Parathyroid adenoma (tissue), 2 donors: ENCODE measurements around the gene KIRREL3.

Experiments
- H2AFZ ChIP-seq: fragments of 300-600 bp; sonication (generic); one replicate; pipeline ENCODE4 v1.7.0; 2017; ENCODE audit warnings: antibody characterized with exemption, mild to moderate bottlenecking
- H3K27ac ChIP-seq: fragments of 300-600 bp; sonication (generic); one replicate; pipeline ENCODE4 v1.7.0; 2017
- H3K27me3 ChIP-seq: fragments of 300-600 bp; sonication (generic); one replicate; pipeline ENCODE4 v1.7.0; 2017; ENCODE audit warnings: low read length; ENCODE audit not compliant: control insufficient read depth, insufficient read depth
- H3K36me3 ChIP-seq: fragments of 300-600 bp; sonication (generic); one replicate; pipeline ENCODE4 v1.7.0; 2017; ENCODE audit warnings: low read length; ENCODE audit not compliant: control insufficient read depth, insufficient read depth
- H3K4me1 ChIP-seq: fragments of 300-600 bp; sonication (generic); one replicate; pipeline ENCODE4 v1.7.0; 2017; ENCODE audit warnings: control low read depth
- H3K4me2 ChIP-seq: fragments of 300-600 bp; sonication (generic); one replicate; pipeline ENCODE4 v1.7.0; 2017; ENCODE audit warnings: low read length
- H3K4me3 ChIP-seq: fragments of 300-600 bp; sonication (generic); one replicate; pipeline ENCODE4 v1.7.0; 2017; ENCODE audit warnings: low read depth, low read length
- H3K79me2 ChIP-seq: fragments of 300-600 bp; sonication (generic); one replicate; pipeline ENCODE4 v1.7.0; 2017; ENCODE audit warnings: control low read depth
- H3K9ac ChIP-seq: fragments of 300-600 bp; sonication (generic); one replicate; pipeline ENCODE4 v1.7.0; 2017; ENCODE audit warnings: mild to moderate bottlenecking
- H3K9me3 ChIP-seq: fragments of 300-600 bp; sonication (generic); one replicate; pipeline ENCODE4 v1.7.0; 2017; ENCODE audit warnings: low read length; ENCODE audit not compliant: control insufficient read depth
- TF ChIP-seq, protein P1 (sequence below): fragments of 300-600 bp; sonication (generic); IDR thresholded peaks from one replicate; pipeline ENCODE4 v1.7.0; 2017; ENCODE audit warnings: antibody characterized with exemption, mild to moderate bottlenecking
- donor health status: primary hyperparathyroidism.

Gene KIRREL3

DNA sequence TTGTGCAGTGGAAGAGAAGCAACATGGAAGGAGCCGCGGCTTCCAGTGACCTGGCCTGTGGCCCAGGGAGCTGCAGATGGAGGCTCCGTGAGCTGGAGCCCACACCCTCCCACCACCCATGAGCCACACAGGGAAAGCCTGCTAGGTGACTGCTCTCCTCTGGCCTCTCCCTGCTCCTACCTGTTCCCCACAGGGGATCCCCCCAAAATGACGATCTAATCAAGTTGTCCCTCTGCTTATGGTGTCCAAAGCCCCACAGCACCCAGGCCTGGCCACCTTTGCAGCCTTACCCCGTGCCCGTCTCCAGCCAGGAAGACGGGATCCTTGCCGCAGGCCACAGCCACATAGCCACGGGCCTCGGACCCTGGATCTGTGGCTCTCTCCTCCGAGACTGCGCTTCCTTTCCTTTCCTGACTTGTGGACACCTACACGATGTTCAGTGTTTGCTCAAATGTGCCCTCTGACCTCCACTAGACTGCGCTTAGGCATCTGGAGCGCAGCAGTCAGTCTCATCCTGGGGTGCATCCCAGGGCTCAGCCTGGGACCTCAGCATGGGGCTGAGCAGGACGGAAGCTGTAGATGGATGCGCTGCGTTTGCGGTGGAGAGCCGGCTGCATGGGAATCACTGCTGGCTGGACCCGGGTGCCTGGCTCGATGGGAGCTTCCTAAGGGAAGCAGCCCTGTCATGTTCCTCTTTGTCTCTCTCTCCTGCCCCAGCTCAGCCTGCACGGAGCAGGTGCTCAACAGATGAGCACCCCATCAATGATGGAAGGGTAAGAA is 511.8 kb downstream of the KIRREL3 start:
- no peak overlapping the region for H3K9ac ChIP-seq
- TF ChIP-seq, protein P1, sequence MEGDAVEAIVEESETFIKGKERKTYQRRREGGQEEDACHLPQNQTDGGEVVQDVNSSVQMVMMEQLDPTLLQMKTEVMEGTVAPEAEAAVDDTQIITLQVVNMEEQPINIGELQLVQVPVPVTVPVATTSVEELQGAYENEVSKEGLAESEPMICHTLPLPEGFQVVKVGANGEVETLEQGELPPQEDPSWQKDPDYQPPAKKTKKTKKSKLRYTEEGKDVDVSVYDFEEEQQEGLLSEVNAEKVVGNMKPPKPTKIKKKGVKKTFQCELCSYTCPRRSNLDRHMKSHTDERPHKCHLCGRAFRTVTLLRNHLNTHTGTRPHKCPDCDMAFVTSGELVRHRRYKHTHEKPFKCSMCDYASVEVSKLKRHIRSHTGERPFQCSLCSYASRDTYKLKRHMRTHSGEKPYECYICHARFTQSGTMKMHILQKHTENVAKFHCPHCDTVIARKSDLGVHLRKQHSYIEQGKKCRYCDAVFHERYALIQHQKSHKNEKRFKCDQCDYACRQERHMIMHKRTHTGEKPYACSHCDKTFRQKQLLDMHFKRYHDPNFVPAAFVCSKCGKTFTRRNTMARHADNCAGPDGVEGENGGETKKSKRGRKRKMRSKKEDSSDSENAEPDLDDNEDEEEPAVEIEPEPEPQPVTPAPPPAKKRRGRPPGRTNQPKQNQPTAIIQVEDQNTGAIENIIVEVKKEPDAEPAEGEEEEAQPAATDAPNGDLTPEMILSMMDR, result no peak
- no peak overlapping the region for H3K4me3 ChIP-seq
- H3K36me3 ChIP-seq, result no peaks in the 10 kb centered on the region
- H3K27ac ChIP-seq, result no peak overlapping the region
- H3K4me1 ChIP-seq, result no peaks in the 10 kb centered on the region
- H3K9me3 ChIP-seq, result no peaks in the 10 kb centered on the region
- no peaks in the 10 kb centered on the region for H3K79me2 ChIP-seq
- no peak overlapping the region for H2AFZ ChIP-seq
- H3K4me2 ChIP-seq, result no peak overlapping the region
- no peaks in the 10 kb centered on the region for H3K27me3 ChIP-seq

DNA sequence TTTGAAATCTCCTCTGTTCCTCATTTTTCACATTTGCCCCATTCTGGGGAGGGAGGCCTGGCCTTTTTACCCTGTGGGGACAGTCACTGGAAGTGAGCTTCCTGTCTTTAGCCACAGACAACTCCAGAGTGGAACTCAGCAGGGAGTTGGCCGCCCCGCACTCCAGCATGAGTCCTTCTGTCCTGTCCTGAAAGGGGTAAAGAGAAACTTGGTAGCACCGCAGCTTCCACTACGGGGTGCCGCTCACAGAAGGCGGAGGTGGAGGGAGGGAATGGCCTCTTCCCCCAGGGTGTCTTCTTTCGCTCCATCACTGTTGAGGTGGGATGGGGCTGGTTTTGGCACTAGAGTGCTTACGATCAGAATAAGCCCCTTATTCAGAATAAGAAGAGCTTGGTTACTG is 512.9 kb downstream of the KIRREL3 start:
- no peak overlapping the region for H3K4me2 ChIP-seq
- no peaks in the 10 kb centered on the region for H3K36me3 ChIP-seq
- H3K4me3 ChIP-seq, result no peak overlapping the region
- no peaks in the 10 kb centered on the region for H3K4me1 ChIP-seq
- no peak overlapping the region for H3K27ac ChIP-seq
- H3K79me2 ChIP-seq, result no peaks in the 10 kb centered on the region
- no peak overlapping the region for H3K9ac ChIP-seq
- no peaks in the 10 kb centered on the region for H3K27me3 ChIP-seq
- TF ChIP-seq, protein P1, result no peak
- no peak overlapping the region for H2AFZ ChIP-seq
- no peaks in the 10 kb centered on the region for H3K9me3 ChIP-seq

DNA sequence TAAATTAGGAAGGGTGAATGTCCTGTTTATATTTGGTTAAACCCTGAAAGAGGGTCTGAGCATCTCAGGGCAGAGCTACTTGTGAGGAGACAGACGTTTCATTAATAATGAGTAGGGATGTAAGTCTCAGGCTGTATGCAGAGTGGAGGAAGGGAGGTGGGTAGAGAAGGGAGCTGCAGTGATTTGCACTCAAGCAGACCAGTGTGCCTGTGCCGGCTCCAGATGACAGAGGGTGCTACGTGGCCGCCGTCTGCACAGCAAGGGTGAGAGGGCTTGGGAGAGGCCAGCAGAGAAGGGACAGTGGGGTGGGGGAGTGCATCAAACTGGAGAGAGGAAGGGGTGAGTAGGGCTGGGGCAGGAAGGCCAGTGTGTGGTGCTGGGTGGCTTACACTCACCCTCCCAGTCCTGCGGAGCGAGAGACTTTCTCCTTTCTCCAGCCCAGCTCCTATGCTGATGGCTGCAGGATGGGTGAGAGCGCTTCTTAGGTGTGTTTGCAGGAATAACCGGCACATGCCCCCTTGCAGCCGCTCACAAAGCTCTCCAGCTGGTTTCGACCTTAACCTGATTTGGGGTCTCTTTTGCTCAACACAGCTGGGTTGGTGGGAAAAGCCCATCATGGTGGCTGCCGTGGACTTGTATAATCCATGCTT is 514.5 kb downstream of the KIRREL3 start:
- Histone ChIP-seq H3K79me2 (no peaks in the 10 kb centered on the region), H3K4me1 (no peaks in the 10 kb centered on the region), H3K27ac (no peak overlapping the region), H3K4me3 (no peak overlapping the region), H2AFZ (no peak overlapping the region), H3K4me2 (no peak overlapping the region), H3K27me3 (no peaks in the 10 kb centered on the region), H3K36me3 (no peaks in the 10 kb centered on the region), H3K9ac (no peak overlapping the region), H3K9me3 (no peaks in the 10 kb centered on the region)
- TF ChIP-seq, protein P1, result no peak

DNA sequence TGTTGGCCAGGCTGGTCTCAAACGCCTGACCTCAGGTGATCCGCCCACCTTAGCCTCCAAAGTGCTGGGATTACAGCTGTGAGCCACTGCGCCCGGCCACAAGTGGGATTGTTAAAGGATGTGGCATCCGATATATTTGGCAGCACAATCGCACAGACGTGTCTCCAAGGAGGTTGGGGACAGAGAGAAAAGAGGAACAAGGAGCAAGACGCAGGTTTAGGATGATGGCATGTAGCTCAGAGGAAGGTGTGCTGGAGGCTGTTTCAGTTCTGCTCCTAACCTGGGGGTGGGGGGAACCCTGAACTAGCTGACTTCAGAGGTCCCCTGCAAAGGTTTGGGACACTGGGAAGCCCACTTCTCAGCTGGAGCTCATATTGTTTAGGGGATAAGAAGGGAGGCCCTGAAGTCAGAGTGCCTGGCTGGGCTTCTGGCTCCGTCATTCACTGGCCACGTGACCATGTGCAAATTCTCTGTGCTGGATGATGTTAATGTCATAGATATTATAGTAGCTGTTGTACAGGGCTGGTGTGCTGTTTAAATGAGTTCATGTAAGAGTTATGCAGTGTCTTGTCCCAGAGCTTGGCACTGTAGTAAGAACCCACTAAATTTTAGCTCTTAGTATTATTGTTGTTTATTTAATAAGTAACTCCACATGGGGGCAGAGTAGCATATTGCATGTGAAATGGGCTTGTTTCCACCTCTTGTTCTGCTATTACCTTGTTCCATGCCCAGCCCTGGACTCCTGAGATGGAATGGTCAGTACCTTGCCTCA is 515.4 kb downstream of the KIRREL3 start:
- Histone ChIP-seq H3K4me2 (no peak overlapping the region), H3K4me3 (no peak overlapping the region), H3K36me3 (no peaks in the 10 kb centered on the region), H3K27me3 (no peaks in the 10 kb centered on the region), H3K9me3 (no peaks in the 10 kb centered on the region), H3K27ac (no peak overlapping the region), H3K4me1 (no peaks in the 10 kb centered on the region), H3K9ac (no peak overlapping the region), H2AFZ (no peak overlapping the region), H3K79me2 (no peaks in the 10 kb centered on the region)
- TF ChIP-seq, protein P1, result no peak
